COR-L47 (cell line): ENCODE results near the gene ELMO3.
A peak's percentile ranks its signal among the peaks of the same experiment; 100 is the strongest.

ENCODE experiments used
- DNase-seq: peaks from one replicate; lab custom pipeline; 2025; lab: John Stamatoyannopoulos, UW

Gene ELMO3

GRCh38 chr16:67223992-67224391 lies 25.1 kb downstream of the ELMO3 start:
- no peak for DNase-seq

DNA sequence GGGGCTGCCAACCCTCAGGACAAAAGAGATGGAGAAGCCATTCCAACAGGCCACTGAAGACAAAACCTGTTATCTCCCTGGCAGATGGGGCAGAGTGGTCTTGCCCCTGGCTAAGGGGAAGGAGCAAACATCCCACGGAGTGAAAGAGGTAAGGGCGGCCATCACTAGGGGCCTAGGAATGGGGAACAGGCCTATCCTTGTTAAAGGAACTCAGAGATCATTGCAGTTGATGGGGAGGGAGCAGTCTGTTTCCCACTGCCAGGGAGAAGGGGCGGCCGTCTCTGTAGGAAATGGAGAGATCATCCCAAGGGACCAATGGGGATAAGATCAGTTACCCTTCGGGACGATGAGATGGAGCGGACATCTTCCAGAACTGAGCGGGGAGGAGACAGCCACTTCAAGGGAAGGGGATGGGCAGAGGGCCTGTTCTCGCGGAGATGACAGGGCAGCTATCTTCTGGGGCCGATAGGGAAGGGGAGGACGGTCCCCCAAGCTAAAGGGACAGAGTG lies 27.4 kb downstream of the ELMO3 start:
- DNase-seq, result no peak

DNA sequence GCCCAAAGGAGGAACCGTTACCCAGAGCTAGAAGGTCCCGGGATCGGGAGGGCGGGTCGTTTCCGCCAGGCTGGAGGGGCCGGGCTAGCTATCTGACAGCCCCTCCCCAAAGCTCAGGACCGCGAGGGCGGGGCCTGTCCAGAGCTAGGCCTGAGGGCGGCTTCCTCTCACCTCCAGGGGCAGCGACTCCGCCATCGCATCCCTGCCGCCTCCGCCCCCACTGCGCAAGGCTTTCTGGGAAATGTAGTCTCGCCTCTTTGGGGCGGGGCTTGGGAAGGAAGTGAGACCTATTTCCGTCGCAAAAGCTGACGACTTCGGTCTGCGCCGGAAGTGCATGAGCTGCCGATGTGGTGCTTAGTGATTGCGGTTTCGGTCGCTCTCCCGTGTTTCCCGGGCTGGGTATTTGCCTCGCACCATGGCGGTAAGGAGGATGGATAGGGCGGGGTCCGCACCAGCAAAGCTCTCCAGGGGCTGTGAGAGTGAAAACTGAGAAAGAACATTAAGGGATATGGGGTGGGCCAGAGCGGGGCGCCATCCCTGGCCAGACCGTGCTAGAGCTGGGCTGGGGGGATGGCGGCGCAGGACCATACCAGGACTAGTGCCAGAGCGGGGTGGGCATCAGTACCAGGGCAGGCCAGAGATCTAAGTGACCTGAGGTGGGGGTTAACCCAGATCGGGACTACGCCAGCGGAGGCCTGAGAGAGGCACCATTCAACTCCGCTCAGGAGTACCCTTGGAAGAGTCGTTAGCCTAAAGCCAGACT lies 28.1 kb downstream of the ELMO3 start, which contains the start of gene TMEM208:
Gene TMEM208, plus strand, starts transcription at position 327 of the 763 bp plus-strand sequence. Its CDS starts 89 bp downstream, at position 416.
- peak; percentile 97 for DNase-seq

- DNase-seq, result no peak
Observed at GRCh38 chr16:67227567-67227921, 28.6 kb downstream of the ELMO3 start.

- DNase-seq, result no peak
Observed at GRCh38 chr16:67228034-67228785, 29.3 kb downstream of the ELMO3 start.

DNA sequence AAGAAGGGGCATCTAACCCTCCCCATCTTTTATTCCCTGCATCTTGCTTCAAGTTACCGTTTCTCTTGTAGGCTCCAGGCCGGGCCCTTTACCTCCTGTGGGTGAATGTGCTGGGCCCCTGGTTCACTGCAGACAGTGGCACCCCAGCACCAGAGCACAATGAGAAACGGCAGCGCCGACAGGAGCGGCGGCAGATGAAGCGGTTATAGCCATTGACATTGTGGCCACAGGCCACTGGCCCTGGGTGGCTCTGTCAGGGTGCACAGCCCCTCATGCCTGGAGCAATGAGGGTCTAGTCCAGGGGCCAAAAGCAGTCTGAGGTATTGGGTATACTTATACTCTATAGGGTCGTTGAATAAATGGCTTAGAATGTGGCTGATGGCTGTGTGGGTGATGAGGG lies 30.0 kb downstream of the ELMO3 start:
- no peak for DNase-seq

- DNase-seq, result no peak
Observed at GRCh38 chr16:67229906-67230808, 31.2 kb downstream of the ELMO3 start.

- DNase-seq, result no peak
Observed at GRCh38 chr16:67230809-67231660, 32.1 kb downstream of the ELMO3 start.

- no peak for DNase-seq
Observed at GRCh38 chr16:67233596-67233995, 34.7 kb downstream of the ELMO3 start.

GRCh38 chr16:67234180-67234597 lies 35.3 kb downstream of the ELMO3 start:
- no peak for DNase-seq

- no peak for DNase-seq
Observed at GRCh38 chr16:67235816-67236562, 37.1 kb downstream of the ELMO3 start.

DNA sequence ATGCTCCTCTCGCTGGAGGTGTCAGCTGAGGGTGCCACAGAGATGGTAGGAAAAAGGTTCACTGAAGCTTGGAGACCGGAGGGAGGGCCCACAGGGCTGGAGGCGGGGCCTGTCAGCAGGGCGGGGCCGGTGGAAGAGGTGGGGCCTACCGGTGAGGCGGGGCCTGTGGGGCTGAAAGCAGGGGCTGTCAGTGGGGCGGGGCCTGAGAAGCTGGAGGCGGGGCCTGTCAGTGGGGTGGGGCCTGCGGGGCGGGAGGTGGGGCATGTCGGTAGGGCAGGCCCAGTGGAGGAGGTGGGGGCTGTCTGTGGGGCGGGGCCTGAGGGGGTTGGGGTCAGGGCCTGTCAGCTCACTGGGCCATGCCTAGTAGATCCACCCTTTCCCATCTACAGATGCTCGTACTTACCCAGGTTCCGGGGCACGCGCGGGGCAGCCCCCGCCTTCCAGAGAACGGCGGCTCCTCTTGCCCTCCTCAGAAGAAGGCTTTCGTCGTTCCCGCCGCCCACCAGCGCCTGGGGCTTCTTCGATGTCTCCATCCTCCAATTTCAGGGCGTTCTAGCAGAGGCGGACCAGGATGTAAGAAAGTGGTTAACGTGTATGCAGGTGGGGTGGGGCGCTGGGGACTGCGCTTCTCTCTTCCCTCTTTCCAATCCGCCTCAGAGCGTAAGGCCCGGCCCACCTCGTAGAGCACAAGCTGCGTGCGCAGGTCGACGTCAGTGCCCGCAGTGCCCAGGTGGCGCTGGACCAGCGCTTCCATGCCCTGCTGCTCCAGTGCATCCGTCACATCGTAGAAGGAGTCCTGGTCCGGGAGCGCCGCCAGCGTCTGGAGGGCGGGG lies 37.8 kb downstream of the ELMO3 start:
- no peak for DNase-seq

- DNase-seq, result no peak
Observed at GRCh38 chr16:67237396-67238277, 38.7 kb downstream of the ELMO3 start.

- no peak for DNase-seq
Observed at GRCh38 chr16:67238278-67238575, 39.3 kb downstream of the ELMO3 start.

GRCh38 chr16:67238806-67239470 lies 40.0 kb downstream of the ELMO3 start:
- DNase-seq, result no peak

DNA sequence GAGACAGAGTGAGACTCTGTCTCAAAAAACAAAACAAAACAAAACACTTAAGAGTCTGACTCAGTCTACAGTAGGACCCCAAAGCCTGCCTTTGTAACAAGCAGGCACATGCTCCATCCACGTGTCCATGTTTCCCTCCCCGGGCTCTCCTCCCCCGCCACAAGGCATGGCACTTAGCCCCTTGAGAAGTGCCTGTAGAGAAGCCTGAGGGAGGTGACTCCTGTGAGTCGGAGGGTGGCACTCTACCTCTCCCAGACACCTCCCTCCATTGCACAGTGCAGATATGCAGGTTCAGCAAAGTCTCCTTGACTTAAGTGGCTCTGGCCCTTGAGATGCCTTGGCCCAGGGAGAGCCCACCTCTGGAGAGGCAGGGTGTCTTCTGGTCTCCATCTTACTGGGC lies 41.6 kb downstream of the ELMO3 start:
- no peak for DNase-seq

- DNase-seq, result no peak
Observed at GRCh38 chr16:67241008-67241900, 42.3 kb downstream of the ELMO3 start.
